Hepatocyte (in vitro differentiated cells): Measurements from ENCODE around the gene FAF1.

Source experiments
- EZH2phosphoT487 ChIP-seq: fragments of 200-600 bp; sonication (generic); IDR thresholded peaks from one replicate; pipeline ENCODE4 v1.6.1; 2018; ENCODE audit warnings: antibody characterized with exemption, mild to moderate bottlenecking, low read depth, moderate library complexity; ENCODE audit not compliant: unreplicated experiment, severe bottlenecking
- TF ChIP-seq, protein P1 (sequence below): fragments of 200-600 bp; sonication (generic); IDR thresholded peaks from 2 replicates; pipeline ENCODE4 v1.5.1; 2016; ENCODE audit warnings: antibody characterized with exemption, mild to moderate bottlenecking; ENCODE audit not compliant: poor library complexity

DNA sequence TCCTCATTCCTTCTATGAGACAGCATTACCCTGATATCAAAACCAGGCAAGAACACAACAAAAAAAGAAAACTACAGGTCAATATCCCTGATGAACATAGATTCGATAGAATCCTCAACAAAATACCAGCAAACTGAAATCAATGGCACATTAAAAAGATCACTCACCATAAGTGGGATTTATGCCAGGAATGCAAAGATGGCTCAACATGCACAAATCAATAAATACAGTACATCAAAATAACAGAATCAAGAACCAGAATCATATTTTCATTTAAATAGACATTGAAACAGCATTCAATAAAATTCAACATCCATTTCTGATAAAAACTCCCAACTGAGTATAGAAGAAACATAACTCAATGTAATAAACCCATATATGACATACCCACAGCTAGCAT lies 36.5 kb downstream of the FAF1 start:
- TF ChIP-seq, protein P1, sequence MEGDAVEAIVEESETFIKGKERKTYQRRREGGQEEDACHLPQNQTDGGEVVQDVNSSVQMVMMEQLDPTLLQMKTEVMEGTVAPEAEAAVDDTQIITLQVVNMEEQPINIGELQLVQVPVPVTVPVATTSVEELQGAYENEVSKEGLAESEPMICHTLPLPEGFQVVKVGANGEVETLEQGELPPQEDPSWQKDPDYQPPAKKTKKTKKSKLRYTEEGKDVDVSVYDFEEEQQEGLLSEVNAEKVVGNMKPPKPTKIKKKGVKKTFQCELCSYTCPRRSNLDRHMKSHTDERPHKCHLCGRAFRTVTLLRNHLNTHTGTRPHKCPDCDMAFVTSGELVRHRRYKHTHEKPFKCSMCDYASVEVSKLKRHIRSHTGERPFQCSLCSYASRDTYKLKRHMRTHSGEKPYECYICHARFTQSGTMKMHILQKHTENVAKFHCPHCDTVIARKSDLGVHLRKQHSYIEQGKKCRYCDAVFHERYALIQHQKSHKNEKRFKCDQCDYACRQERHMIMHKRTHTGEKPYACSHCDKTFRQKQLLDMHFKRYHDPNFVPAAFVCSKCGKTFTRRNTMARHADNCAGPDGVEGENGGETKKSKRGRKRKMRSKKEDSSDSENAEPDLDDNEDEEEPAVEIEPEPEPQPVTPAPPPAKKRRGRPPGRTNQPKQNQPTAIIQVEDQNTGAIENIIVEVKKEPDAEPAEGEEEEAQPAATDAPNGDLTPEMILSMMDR, result no peak
- TF ChIP-seq EZH2phosphoT487, result no peak
